Jurkat, Clone E6-1 (cell line): Measurements from ENCODE around the gene CFAP70.
A peak's percentile ranks its signal among the peaks of the same experiment; 100 is the strongest.

Source experiments
- DNase-seq: peaks from one replicate; pipeline ENCODE4 v3.0.0-alpha.2; 2011; ENCODE audit warnings: low read depth, low spot score
- H3K4me3 ChIP-seq: 2 replicates; pipeline ENCODE4 v1.5.1; 2011; ENCODE audit warnings: mild to moderate bottlenecking, low read length, control low read depth, moderate library complexity

The CFAP70 gene

DNA sequence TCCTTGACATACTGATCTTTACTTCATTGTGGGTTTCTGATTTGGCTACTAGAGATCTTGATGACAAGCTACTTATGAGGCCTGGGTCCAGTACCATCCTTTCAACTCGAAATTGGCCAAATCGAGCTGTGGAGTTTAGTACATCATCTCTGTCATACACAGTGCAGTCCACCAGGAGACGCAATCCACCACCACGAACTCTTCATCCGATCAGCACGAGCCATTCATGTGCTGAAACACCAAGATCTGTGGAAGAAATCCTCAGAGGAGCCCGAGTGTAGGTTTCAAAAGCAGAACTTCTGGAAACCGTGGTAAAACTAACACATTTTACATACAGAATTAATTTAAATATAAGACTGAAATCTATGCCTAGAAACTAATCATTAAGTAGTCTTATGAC lies 125.8 kb downstream of the CFAP70 start:
- no peak overlapping the region for H3K4me3 ChIP-seq
- DNase-seq, result no peak

GRCh38 chr10:73229567-73229966 lies 129.1 kb downstream of the CFAP70 start:
- no peak overlapping the region for H3K4me3 ChIP-seq
- no peak for DNase-seq

DNA sequence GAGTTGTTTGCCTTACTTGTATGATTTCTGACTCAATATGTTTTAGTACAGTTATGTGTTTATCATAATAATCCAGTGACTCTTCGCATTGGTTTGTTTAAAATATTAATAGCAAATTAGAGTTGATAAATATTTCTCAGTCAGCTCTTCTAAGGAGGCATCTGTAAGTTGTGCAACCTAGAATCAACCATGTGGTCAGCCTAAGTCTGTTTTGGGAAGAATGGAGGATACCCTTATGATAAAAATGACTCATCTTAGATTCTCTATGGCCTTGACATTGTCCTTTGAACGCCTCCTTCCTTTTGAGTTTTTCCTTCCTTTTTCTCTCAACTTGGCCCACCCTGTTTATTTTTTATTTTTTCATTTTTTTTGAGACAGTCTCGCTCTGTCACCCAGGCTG lies 130.4 kb downstream of the CFAP70 start:
- no peak overlapping the region for H3K4me3 ChIP-seq
- no peak for DNase-seq

DNA sequence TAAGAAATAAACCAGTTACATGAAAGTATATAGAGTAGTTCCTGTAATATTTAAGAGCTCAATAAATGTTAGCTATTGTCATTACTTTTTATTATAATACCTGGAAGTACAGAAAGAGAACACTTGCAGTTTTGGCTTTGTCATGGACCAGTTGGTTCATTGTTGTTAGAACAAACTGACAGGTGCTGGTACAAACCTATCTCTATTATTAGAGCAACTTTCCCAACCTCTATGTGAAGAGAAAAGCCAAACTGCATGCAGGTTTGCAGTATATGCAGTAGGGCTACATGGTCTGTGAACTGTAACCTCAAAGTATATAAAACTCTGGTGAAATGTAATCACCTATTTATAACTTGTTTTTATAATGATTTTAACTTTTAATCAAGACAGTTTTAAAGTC lies 132.0 kb downstream of the CFAP70 start:
- DNase-seq, result no peak
- no peak overlapping the region for H3K4me3 ChIP-seq

GRCh38 chr10:73225518-73225917 lies 133.1 kb downstream of the CFAP70 start:
- DNase-seq, result no peak
- no peak overlapping the region for H3K4me3 ChIP-seq

- DNase-seq, result no peak
- no peak overlapping the region for H3K4me3 ChIP-seq
These were observed 137.7 kb downstream of the CFAP70 start for GRCh38 chr10:73220989-73221388.

DNA sequence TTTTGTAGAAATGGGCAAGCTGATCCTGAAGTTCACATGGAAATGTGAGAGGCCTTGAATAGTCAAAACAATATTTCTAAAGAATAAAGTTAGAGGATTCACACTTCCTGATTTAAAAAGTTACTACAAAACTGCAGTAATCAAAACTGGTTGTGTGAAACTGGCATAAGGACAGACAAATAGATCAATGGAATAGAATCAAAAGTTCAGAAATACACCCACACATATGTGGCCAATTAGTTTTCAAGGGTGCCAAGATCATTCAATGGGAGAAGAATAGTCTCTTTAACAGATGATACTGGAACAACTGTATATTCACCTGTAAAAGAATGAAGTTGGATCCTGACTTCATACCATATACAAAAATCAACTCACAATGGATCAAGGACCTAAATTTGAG lies 139.3 kb downstream of the CFAP70 start:
- DNase-seq, result no peak

GRCh38 chr10:73218431-73219191 lies 140.1 kb downstream of the CFAP70 start:
- H3K4me3 ChIP-seq, result no peak overlapping the region
- DNase-seq, result peak; percentile 19

More for the DNA sequence above, 139.3 kb downstream of the CFAP70 start:
- no peak overlapping the region for H3K4me3 ChIP-seq

DNA sequence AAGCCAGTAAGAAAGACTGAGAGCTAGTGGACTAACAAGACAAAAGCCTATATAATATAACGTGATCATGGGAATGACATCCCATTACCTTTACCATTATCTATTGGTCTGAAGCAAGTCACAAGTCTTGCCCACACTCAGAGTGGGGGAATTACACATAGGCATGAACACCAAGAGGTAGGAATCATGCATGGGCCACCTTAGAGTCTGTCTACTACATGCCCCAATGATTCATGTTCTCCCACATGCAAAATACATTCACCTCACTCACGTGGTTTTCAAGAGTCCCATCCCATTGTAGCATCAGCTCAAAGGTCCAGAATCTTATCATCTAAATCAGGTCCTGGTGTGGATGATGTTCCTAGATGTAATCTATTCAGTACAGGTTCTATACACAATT lies 141.0 kb downstream of the CFAP70 start:
- H3K4me3 ChIP-seq, result no peak overlapping the region
- no peak for DNase-seq

GRCh38 chr10:73215749-73216148 lies 142.9 kb downstream of the CFAP70 start:
- no peak overlapping the region for H3K4me3 ChIP-seq
- DNase-seq, result no peak

GRCh38 chr10:73211106-73211811 lies 147.4 kb downstream of the CFAP70 start:
- no peak overlapping the region for H3K4me3 ChIP-seq
- DNase-seq, result no peak

GRCh38 chr10:73210395-73211105 lies 148.1 kb downstream of the CFAP70 start:
- DNase-seq, result no peak
- H3K4me3 ChIP-seq, result no peak overlapping the region

- DNase-seq, result no peak
- H3K4me3 ChIP-seq, result no peak overlapping the region
These were observed 149.0 kb downstream of the CFAP70 start for GRCh38 chr10:73209705-73210104.

- no peak for DNase-seq
- no peak overlapping the region for H3K4me3 ChIP-seq
These were observed 150.8 kb downstream of the CFAP70 start for GRCh38 chr10:73207883-73208282.

DNA sequence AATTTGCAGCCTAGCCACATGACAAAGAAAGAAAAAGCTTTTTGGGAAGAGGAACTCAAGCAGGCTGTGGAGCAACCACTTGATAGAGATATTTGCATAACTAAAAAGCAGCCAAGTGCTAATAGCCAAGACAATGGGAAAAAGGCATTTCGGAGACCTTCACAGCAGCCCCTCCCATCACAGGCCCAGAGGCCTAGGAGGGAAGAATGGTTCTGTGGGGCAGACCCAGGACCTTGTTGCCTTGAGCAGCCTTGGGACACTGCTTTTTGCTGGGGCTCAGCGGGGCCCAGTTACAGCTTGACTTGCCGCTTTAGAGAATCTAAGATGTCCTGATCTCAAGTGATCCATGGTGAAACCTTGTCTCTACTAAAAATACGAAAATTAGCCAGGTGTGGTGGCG lies 152.3 kb downstream of the CFAP70 start:
- DNase-seq, result no peak

DNA sequence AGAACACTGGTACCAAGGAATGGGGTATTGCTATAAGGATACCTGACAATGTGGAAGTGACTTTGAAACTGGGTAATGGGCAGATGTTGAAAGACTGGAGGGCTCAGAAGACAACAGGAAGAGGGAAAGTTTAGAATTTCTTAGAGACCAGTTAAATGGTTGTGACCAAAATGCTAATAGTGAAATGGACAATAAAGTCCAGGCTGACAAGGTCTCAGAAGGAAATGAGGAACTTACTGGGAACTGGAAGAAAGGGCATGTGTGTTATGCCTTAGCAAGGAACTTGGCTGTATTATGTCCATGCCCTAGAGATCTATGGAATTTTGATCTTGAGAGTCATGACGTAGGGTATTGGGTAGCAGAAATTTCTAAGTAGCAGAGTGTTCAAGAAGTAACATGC lies 152.8 kb downstream of the CFAP70 start:
- H3K4me3 ChIP-seq, result no peak overlapping the region

More for the DNA sequence above, 152.3 kb downstream of the CFAP70 start:
- H3K4me3 ChIP-seq, result no peak overlapping the region

DNA sequence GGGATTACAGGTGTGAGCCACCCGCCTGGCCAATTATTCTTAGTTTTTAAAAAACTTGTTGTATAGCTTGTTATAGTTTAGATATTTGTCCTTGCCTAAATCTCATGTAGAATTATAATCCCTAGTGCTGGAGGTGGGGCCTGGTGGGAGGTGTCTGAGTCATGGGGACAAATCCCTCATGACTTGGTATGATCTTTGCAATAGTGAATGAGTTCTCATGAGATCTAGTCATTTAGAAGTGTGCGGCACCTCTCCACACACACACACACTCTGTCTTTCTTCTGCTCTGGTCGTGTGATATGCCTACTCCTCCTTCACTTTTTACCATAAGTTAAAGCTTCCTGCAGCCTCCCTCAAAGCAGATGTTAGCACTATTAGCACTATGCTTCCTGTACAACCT lies 153.6 kb downstream of the CFAP70 start:
- DNase-seq, result no peak
- no peak overlapping the region for H3K4me3 ChIP-seq

More for the DNA sequence above, 152.8 kb downstream of the CFAP70 start:
- DNase-seq, result no peak
